HG03460 (cell line): ENCODE data around the gene KCNJ14.
"Not testable (repeated sequence)": the region's sequence is repeated elsewhere in the genome, so short reads cannot be mapped to it uniquely, and the experiment has no call there.

Experiments
- ATAC-seq: cut with Tn5 transposase; IDR thresholded peaks from one replicate; pipeline ENCODE4 v1.9.1; 2021; ENCODE audit not compliant: unreplicated experiment

KCNJ14 gene

DNA sequence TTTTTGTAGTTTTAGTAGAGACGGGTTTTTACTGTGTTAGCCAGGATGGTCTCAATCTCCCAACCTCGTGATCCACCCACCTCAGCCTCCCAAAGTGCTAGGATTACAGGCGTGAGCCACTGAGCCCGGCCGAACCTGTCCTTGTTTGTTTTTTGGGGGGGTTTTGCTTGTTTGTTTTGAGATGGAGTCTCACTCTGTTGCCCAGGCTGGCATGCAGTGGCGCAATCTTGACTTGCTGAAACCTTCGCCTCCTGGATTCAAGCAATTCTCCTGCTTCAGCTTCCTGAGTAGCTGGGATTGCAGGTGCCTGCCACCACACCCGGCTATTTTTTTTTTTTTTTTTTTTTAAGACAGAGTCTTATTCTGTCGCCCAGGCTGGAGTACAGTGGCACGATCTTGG, 31.3 kb downstream of the KCNJ14 start:
- not testable (repeated sequence) for ATAC-seq

DNA sequence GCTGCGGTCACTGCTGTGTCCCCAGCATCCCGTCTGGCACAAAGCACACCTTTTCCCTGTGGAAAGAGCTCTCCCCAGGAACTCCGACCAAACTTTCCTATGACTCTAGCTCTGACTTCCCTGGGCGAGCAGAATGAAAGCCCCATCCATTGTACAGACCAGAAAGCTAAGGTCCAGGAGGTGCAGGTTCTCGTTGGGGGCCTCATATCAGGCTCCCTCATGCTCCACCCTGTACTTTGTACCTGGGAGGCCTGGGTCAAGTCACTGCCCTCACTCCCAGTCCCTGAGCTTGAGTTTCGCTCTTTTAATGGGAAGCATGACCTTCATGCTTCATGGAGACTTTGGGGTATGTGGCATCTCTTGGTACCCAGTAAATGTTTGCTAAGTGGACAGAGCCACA, 32.2 kb downstream of the KCNJ14 start:
- no peak for ATAC-seq

DNA sequence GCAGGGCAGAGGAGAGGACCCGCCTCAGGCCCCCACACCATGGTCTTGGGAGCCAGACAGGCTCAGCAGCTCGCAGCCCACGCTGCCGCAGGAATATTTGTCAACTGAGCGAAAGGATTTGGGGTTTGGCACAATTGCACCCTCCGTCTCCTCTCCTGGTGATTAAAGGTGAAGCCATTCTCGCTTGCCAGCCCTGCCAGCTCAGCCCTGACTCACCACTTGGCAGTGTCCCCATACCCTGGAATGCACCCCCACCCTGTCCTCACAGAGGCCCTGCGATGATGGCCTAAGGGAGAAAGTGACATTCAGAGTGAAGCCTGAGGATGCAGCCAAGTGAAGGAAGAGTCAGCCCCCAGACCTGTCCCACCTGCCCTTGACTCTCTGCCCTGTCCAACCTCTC, 32.6 kb downstream of the KCNJ14 start:
- ATAC-seq, result no peak

DNA sequence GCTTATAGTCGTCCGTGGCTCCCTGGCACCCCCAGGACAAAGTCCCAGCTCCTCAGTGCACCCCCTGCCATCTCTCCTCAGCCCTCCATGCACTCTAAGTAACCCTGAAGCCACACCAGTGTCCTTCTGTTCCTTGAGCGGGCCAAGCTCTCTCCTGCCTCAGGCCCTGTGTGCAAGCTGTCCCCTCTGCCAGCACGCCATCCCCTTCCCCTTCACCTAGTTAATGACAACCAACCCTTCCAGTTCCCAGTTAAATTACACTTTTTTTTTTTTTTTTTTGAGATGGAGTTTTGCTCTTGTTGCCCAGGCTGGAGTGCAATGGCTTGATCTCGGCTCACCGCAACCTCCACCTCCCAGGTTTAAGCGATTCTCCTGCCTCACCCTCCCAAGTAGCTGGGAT, 33.1 kb downstream of the KCNJ14 start:
- not testable (repeated sequence) for ATAC-seq

- ATAC-seq, result no peak
Measured at GRCh38 chr19:48489608-48490216, 34.3 kb downstream of the KCNJ14 start.

DNA sequence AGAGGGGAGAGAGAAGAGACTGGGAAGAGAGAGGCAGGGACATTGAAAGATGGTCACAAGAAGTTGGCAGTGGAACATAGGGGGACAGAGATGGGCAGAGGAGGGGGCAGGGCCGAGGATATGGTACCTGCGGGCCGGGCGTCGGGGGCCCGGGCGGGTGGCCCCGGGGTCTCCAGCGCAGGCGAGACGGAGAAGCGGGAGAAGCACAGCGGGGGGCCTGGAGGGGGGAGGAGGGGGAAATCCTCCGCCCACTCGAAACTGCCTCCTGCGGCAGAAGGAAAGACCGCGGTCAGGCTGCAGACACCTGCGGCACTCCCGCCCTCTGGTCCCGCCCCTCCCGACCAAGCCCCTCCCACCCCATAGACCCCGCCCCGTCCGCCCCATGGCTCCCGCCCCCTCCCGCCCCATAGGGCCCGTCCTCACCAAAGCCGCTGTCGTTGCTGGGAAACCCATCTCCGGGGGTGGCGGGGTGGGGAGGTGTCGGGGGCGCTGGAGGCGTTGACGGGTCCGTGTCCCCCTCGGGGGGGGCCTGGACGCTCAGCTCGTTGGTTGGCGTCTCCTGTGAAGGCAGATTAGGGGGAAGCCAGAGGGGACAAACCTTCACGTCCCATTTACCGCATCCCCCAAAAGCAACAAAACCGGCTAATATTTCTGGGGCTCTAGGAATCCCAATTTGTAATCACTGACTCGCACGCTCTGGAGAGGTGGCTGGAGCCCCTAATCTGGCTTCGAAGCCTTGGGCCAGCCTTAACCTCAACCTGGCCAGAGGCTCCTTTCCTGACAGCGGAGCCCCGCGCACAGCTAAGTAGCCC, 35.8 kb downstream of the KCNJ14 start:
- no peak for ATAC-seq

- no peak for ATAC-seq
Measured at GRCh38 chr19:48491793-48492123, 36.4 kb downstream of the KCNJ14 start.

- peak; percentile 67 for ATAC-seq
Measured at GRCh38 chr19:48492925-48493717, 37.7 kb downstream of the KCNJ14 start.

GRCh38 chr19:48493718-48494401, 38.5 kb downstream of the KCNJ14 start:
- no peak for ATAC-seq

GRCh38 chr19:48495396-48495795, 40.0 kb downstream of the KCNJ14 start:
- ATAC-seq, result no peak

DNA sequence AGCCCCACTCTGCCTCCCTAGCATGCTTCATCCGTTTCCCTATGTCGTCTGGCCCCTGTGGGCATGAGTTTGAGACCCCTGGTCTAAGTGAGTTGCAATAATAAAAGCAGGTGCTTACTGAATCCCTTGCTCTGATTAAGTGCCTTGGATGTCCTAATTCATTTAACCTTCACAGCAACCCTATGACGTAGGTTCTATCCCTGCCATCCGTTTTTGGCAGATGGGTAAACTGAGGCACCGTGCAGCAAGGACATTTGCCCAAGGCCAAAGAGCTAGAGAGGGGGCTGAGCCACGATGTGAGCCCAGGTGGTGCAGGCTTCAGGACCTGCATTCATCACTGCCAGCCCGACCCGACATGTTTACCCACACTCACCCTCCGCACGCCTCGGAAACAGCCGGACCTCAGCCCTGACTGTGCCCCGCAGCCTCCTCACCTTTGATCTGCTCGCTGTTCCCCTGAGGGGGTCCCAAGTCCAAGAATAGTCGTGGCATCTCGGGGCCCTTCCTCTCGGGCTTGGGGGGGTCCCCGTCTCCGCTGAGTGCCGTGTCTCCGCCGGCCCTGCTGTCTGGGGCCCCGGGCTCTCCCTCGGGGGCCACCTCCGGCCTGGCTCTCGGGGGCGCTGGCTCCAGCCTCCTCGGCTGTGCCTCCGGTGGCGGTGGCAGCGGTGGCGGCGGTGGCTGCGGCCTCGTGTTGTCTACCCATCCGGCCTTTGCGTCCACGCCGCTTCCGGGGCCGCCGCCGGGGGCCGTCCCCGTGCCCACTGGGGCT, 41.8 kb downstream of the KCNJ14 start:
- no peak for ATAC-seq

DNA sequence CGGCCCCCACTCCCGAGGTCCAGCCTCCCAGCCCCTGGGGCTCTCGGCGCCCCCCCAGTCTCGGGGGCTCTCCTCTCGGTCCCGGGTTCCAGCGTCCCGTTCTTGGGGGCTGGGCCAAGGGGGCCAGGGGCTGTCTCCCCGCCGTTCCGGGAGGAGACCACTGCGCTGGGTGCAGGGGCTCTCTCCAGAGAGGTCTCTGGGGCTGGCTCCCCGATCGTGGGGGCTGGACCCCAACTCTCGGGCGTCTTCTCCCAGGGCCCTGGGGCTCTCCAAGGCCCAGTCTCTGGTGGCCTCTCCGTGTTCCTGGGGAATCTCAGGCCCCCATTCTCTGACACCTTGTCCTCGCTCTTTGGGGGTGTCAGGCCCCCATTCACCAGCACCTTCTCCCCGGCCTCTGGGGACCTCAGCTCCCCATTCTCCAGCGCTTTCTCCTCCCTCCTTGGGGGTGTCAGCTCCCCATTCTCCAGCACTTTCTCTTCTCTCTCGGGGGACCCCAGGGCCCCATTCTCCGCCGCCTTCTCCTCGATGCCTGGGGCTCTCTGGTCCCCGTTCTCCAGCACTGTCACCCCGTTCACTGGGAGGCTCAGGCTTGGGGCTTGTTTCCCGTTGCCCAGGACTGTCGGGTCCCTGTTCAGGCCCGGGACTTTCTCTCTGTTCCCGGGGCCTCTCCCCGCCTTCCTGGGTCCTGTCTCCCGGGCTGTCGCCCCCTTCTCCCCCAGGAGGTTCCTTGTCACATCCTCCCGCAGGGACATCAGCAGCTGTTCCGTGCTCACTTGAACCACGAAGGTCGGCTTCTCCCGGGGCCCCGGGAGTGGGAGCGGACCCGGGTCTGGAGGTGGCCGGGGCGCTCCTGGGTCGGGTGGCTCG, 42.6 kb downstream of the KCNJ14 start:
- ATAC-seq, result no peak

- no peak for ATAC-seq
Measured at GRCh38 chr19:48498595-48499311, 43.4 kb downstream of the KCNJ14 start.

GRCh38 chr19:48499316-48500090, 44.1 kb downstream of the KCNJ14 start:
- ATAC-seq, result no peak

DNA sequence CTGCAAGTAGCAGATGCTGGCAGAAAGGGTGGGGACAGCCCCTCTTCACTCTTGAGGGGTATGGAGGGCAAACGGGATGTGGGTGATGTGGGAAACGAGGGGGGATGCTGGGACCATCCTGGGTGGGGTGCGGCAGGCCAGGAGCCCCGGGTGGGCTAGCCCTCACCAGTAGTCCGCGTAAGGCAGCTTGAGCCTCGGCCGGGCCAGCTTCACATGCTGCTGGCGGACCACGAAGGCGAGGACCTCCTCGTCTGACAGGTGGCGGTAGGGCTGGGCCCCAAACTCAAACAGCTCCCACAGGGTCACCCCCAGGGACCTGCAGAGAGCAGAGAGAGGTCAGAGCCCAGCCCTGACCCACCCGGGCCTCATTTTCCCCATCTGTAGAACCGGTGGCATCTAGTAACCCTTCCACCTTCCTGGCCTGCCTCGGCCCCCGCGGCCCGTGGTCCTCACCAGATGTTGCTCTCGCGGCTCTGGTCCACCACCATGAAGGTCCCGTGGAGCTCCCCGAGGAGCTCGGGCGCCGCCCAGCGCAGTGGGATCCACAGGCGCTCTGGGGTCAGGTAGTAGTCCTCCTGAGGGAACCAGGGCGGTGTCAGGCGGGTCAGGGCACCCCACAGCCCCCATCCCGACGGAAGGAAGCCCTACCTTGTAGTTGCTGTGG, 45.6 kb downstream of the KCNJ14 start:
- ATAC-seq, result no peak

DNA sequence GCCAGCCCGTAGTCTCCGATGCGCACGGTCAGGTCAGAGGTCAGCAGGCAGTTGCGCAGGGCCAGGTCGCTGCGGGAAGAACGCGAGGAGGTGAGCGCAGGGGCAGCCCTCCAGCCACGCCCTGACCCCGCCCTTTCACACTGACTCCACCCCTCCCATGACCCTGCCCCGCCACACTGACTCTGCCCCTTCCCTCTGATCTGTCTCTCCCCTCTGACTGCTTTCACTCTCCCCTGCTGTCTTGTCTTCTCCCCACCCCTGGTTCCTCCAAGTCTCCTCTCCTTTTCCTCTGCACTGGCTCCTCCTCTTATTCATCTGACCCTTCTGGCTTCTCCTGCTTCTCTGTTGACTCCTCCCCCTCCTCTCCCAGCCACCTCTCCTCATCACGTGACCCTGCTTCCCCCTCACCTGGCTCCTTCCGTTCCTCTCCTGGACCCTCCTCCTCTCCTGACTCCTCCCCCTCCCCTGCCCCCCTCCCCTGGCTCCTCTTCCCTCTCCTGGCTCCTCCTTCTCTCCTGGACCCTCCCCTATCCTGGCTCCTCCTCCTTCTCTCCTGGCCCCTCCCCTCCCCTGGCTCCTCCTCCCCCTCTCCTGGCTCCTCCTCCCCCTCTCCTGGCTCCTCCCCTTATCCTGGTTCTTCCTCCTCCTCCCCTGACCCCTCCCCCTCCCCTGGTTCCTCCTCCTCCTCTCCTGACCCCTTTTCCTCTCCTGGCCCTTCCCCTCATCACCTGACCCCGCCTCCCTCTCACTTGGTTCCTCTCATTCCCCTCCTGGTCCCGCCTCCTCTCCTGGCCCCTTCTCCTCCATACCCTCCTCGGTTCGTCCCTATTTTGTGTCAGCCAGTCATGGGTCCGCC, 46.3 kb downstream of the KCNJ14 start:
- no peak for ATAC-seq
